H1 (cell line): Measurements from ENCODE around the gene CHI3L1. TPM values are rescaled to one million over a fixed set of nuclear protein-coding genes. Genes with fewer than 3 reads are reported as not detected.

Experiments
- CTCF ChIA-PET: fragments of 300-600 bp; sonication (Branson Sonifier 250); formaldehyde crosslinking; loops from one replicate; lab custom pipeline; 2021; ENCODE audit not compliant: partially characterized antibody; lab: Charles Lee
- POLR2A ChIA-PET: fragments of 300-600 bp; sonication (Branson Sonifier 250); formaldehyde crosslinking; loops from one replicate; lab custom pipeline; 2021; ENCODE audit warnings: inconsistent platforms; ENCODE audit not compliant: partially characterized antibody; lab: Charles Lee
- DNase-seq, 2 experiments: peaks; one replicate each; pipeline versions ENCODE4 v3.0.0 to v3.0.0-alpha.2; 2010 to 2022; ENCODE audit warnings: low spot score in 2 of 2, low read depth in 1 of 2, mixed read lengths in 1 of 2
- FAIRE-seq: peaks from 2 replicates; lab custom pipeline; 2011; peaks lifted over from hg19 to GRCh38; lab: Jason Lieb, UNC
- H2AFZ ChIP-seq: 2 replicates; pipeline ENCODE4 v1.8.1; 2012; ENCODE audit warnings: low read length, inconsistent platforms
- H2AK5ac ChIP-seq: 2 replicates; pipeline ENCODE4 v1.6.1; 2013; ENCODE audit warnings: low read depth, low read length
- H2BK120ac ChIP-seq: replicated peaks from 2 replicates; pipeline ENCODE3; 2013; ENCODE audit warnings: low read depth, low read length, inconsistent platforms
- H2BK12ac ChIP-seq: 2 replicates; pipeline ENCODE4 v1.6.1; 2013; ENCODE audit warnings: low read depth, low read length
- H2BK15ac ChIP-seq: 2 replicates; pipeline ENCODE4 v1.6.1; 2013; ENCODE audit warnings: low read length
- H2BK20ac ChIP-seq: 2 replicates; pipeline ENCODE4 v1.6.1; 2013; ENCODE audit warnings: low read length
- H2BK5ac ChIP-seq: 2 replicates; pipeline ENCODE4 v1.6.1; 2013; ENCODE audit warnings: low read depth, low read length
- H3K14ac ChIP-seq: 2 replicates; pipeline ENCODE4 v1.6.1; 2013; ENCODE audit warnings: inconsistent platforms; ENCODE audit not compliant: insufficient read length
- H3K18ac ChIP-seq: 2 replicates; pipeline ENCODE4 v1.6.1; 2013; ENCODE audit warnings: low read length; ENCODE audit errors: extremely low read depth
- H3K23ac ChIP-seq: 2 replicates; pipeline ENCODE4 v1.6.1; 2013; ENCODE audit warnings: inconsistent platforms; ENCODE audit not compliant: insufficient read length
- H3K23me2 ChIP-seq: 2 replicates; pipeline ENCODE4 v1.6.1; 2013; ENCODE audit warnings: low read depth, low read length
- H3K27ac ChIP-seq: 2 replicates; pipeline ENCODE4 v1.6.1; 2011; ENCODE audit warnings: low read depth, low read length, inconsistent platforms
- H3K27me3 ChIP-seq, 4 experiments: replicated peaks in 1 of 4; 1 replicate in 1 of 4; 2 replicates in 3 of 4; pipeline versions ENCODE4 v1.6.1 to v1.8.1; 2011 to 2013; ENCODE audit warnings: low read length in 3 of 4, mild to moderate bottlenecking in 3 of 4, inconsistent platforms in 2 of 4, mixed read lengths in 2 of 4, moderate library complexity in 1 of 4; ENCODE audit not compliant: control insufficient read depth in 3 of 4, insufficient read depth in 3 of 4; ENCODE audit errors: extremely low read depth in 1 of 4
- H3K36me3 ChIP-seq, 4 experiments: 2 replicates each; pipeline versions ENCODE4 v1.6.1 to v1.8.1; 2011 to 2013; ENCODE audit warnings: mild to moderate bottlenecking in 4 of 4, low read length in 3 of 4, moderate library complexity in 2 of 4, control low read depth in 1 of 4, inconsistent platforms in 1 of 4; ENCODE audit not compliant: insufficient read depth in 4 of 4, control insufficient read depth in 2 of 4
- H3K4ac ChIP-seq: replicated peaks from 2 replicates; pipeline ENCODE3; 2013; ENCODE audit warnings: low read length, low read depth, mixed read lengths, inconsistent platforms; ENCODE audit not compliant: insufficient read length
- H3K4me1 ChIP-seq, 4 experiments: replicated peaks in 1 of 4; 1 replicate in 1 of 4; 2 replicates in 3 of 4; pipeline versions ENCODE4 v1.6.1 to v1.8.1; 2011 to 2013; ENCODE audit warnings: low read length in 3 of 4, inconsistent platforms in 2 of 4, mixed read lengths in 1 of 4; ENCODE audit not compliant: insufficient read depth in 4 of 4, control insufficient read depth in 3 of 4
- H3K4me2 ChIP-seq, 2 experiments: 2 replicates each; pipeline versions ENCODE4 v1.6.1 to v1.8.1; 2011 to 2013; ENCODE audit warnings: low read depth in 2 of 2, low read length in 2 of 2, control low read depth in 1 of 2, inconsistent platforms in 1 of 2, mild to moderate bottlenecking in 1 of 2; ENCODE audit not compliant: insufficient read depth in 1 of 2
- H3K4me3 ChIP-seq, 4 experiments: fragments of 200-600, 300-600 bp in 1 of 4; sonication (generic), shearing (Covaris generic), sonication (Bioruptor Twin) in 1 of 4; 2 replicates each; pipeline versions ENCODE4 v1.5.1 to v1.8.1; 2011 to 2016; ENCODE audit warnings: low read length in 4 of 4, low read depth in 3 of 4, control low read depth in 2 of 4, inconsistent platforms in 2 of 4, mild to moderate bottlenecking in 2 of 4, mixed read lengths in 1 of 4, moderate library complexity in 1 of 4; ENCODE audit not compliant: insufficient read depth in 2 of 4; ENCODE audit errors: extremely low read depth in 1 of 4
- H3K56ac ChIP-seq: replicated peaks from 2 replicates; pipeline ENCODE3; 2013; ENCODE audit warnings: low read depth, mild to moderate bottlenecking, mixed read lengths, low read length, inconsistent platforms; ENCODE audit not compliant: insufficient read length
- H3K79me1 ChIP-seq: 2 replicates; pipeline ENCODE4 v1.6.1; 2013; ENCODE audit warnings: low read depth, low read length, control low read depth
- H3K79me2 ChIP-seq, 2 experiments: 2 replicates each; pipeline versions ENCODE4 v1.6.1 to v1.8.1; 2012 to 2013; ENCODE audit warnings: low read length in 2 of 2, mild to moderate bottlenecking in 2 of 2, inconsistent platforms in 1 of 2; ENCODE audit not compliant: insufficient read depth in 2 of 2, control insufficient read depth in 1 of 2
- H3K9ac ChIP-seq, 4 experiments: replicated peaks in 1 of 4; 1 replicate in 1 of 4; 2 replicates in 3 of 4; pipeline versions ENCODE4 v1.6.1 to v1.8.1; 2011 to 2013; ENCODE audit warnings: low read depth in 3 of 4, low read length in 3 of 4, control low read depth in 2 of 4, mild to moderate bottlenecking in 2 of 4, moderate library complexity in 2 of 4, inconsistent platforms in 1 of 4; ENCODE audit errors: extremely low read depth in 1 of 4
- H3K9me3 ChIP-seq, 2 experiments: 2 replicates each; pipeline versions ENCODE4 v1.6.1 to v1.8.1; 2012 to 2013; ENCODE audit warnings: mild to moderate bottlenecking in 2 of 2, moderate library complexity in 2 of 2, control low read depth in 1 of 2, inconsistent platforms in 1 of 2, low read depth in 1 of 2, low read length in 1 of 2, mixed read lengths in 1 of 2; ENCODE audit not compliant: insufficient read depth in 2 of 2
- H4K20me1 ChIP-seq, 2 experiments: replicated peaks in 1 of 2; 2 replicates each; pipeline versions ENCODE3 to v1.8.1; 2011 to 2013; ENCODE audit warnings: inconsistent platforms in 2 of 2, low read length in 2 of 2, mild to moderate bottlenecking in 1 of 2; ENCODE audit not compliant: insufficient read depth in 2 of 2, control insufficient read depth in 1 of 2
- H4K5ac ChIP-seq: 2 replicates; pipeline ENCODE4 v1.6.1; 2013; ENCODE audit warnings: low read length, low read depth, mixed read lengths, inconsistent platforms; ENCODE audit not compliant: insufficient read length
- H4K8ac ChIP-seq: 2 replicates; pipeline ENCODE4 v1.8.0; 2013; ENCODE audit warnings: mild to moderate bottlenecking, moderate library complexity, low read length, inconsistent platforms; ENCODE audit not compliant: insufficient read depth; ENCODE audit errors: extremely low read depth
- H4K91ac ChIP-seq: replicated peaks from 2 replicates; pipeline ENCODE3; 2013; ENCODE audit warnings: low read length, mixed read lengths, inconsistent platforms; ENCODE audit not compliant: insufficient read length
- ATF3 ChIP-seq: IDR thresholded peaks from 2 replicates; pipeline ENCODE4 v1.6.1; 2011; ENCODE audit warnings: low read depth, mild to moderate bottlenecking, low read length; ENCODE audit not compliant: insufficient read depth
- CHD1 ChIP-seq: IDR thresholded peaks from 2 replicates; pipeline ENCODE4 v1.6.1; 2012; ENCODE audit warnings: low read depth, low read length, improper control_type of control experiment
- SRF ChIP-seq: IDR thresholded peaks from 2 replicates; pipeline ENCODE4 v1.6.1; 2011; ENCODE audit warnings: mild to moderate bottlenecking, low read depth, low read length, moderate library complexity
- SUZ12 ChIP-seq: fragments of 200-600 bp; sonication (generic); IDR thresholded peaks from 2 replicates; pipeline ENCODE4 v1.6.1; 2012; ENCODE audit warnings: mild to moderate bottlenecking, inconsistent platforms, low read length, moderate library complexity, mixed read lengths
- USF2 ChIP-seq: IDR thresholded peaks from 2 replicates; pipeline ENCODE4 v1.6.1; 2011; ENCODE audit warnings: low read length, improper control_type of control experiment
- ZNF274 ChIP-seq: IDR thresholded peaks from 2 replicates; pipeline ENCODE4 v1.7.0; 2012; ENCODE audit warnings: low read length, borderline replicate concordance; ENCODE audit errors: extremely low read depth
- WGBS, 2 experiments: shearing (Covaris generic) in 1 of 2; methylation state at CpG; one replicate each; pipeline versions ENCODE4 v1.1.6 to v1.1.7; 2013 to 2015; ENCODE audit warnings: low lambda C conversion rate in 2 of 2, mixed read lengths in 2 of 2, inconsistent platforms in 1 of 2, low coverage in 1 of 2, missing lambda C conversion rate in 1 of 2; ENCODE audit not compliant: insufficient replicate concordance in 2 of 2, insufficient coverage in 1 of 2, insufficient read length in 1 of 2; ENCODE audit errors: extremely low coverage in 1 of 2, missing lambda C conversion rate in 1 of 2; 5-methylcytosine and 5-hydroxymethylcytosine counted together
- polyA plus RNA-seq, 7 experiments: library from polyadenylated mRNA; depleted of rRNA in 3 of 7; stranded (reverse) in 5 of 7; unstranded in 2 of 7; fragments of >200 nt in 5 of 7; fragments of 200-250 nt in 2 of 7; gene quantifications; 1 replicate in 5 of 7; 2 replicates in 1 of 7; 4 replicates in 1 of 7; pipeline versions ENCODE4 v1.2.1 to v1.2.3, GENCODE V29; 2011 to 2013; ENCODE audit warnings: missing spikeins in 2 of 7, mixed read lengths in 2 of 7
- total RNA-seq: library from RNA; stranded (reverse); fragmentation: NEBNext Ultra II Directional; extraction: Animal tissue kit (Norgen Biotek cat#: 25700); gene quantifications from 2 replicates; pipeline ENCODE4 v1.2.1, GENCODE V29; 2021

The CHI3L1 gene
- total and polyA plus RNA-seq, 2 of the 8 experiments (the other 6 are each of a cell fraction or from before 2014, with no cell fraction given) = 1.0 TPM; not detected in 1

GRCh38 chr1:203200916-203201315 is 14.4 kb upstream of the CHI3L1 start:
- CTCF ChIA-PET = interaction anchor here (0.7 to 6.7 kb wide), 16 partner anchors 9 to 167 kb away, joined by 3 to 55 read pairs (median 4); partner anchors contain the start of gene ADORA1
- Histone ChIP-seq H2AK5ac (no peak overlapping the region), H4K8ac (no peak overlapping the region; the same call in 1 of the 2 replicates), H4K20me1 (no peaks in the 10 kb centered on the region), H2BK5ac (no peak overlapping the region), H3K23ac (no peak overlapping the region), H3K9ac (no peak overlapping the region), H4K91ac (no peak overlapping the region), H3K79me1 (no peaks in the 10 kb centered on the region), H4K5ac (no peak overlapping the region), H2BK120ac (no peak overlapping the region), H3K4me3 (no peak overlapping the region), H3K27ac (no peak overlapping the region), H3K4me2 (no peak overlapping the region), H3K4ac (no peak overlapping the region), H3K9me3 (no peaks in the 10 kb centered on the region), H3K56ac (no peak overlapping the region), H3K36me3 (no peaks in the 10 kb centered on the region), H2BK20ac (no peak overlapping the region), H2BK15ac (no peak overlapping the region), H3K79me2 (no peaks in the 10 kb centered on the region), H3K18ac (no peak overlapping the region), H2AFZ (no peak overlapping the region), H3K23me2 (no peaks in the 10 kb centered on the region), H3K14ac (no peak overlapping the region)
- 78% methylated on average over 1 of the region's 1 CpG; no CpG with 5 or more reads in 1 of the 2 experiments for WGBS, 2 experiments
- no peak for DNase-seq
- TF ChIP-seq CHD1 = no peak
- no peak for TF ChIP-seq USF2
- no peak for TF ChIP-seq SUZ12
- TF ChIP-seq ATF3 = no peak
- no peak for TF ChIP-seq ZNF274
- TF ChIP-seq SRF = no peak
- TF ChIP-seq, all 59 proteins: peak for 0
- H3K27me3 ChIP-seq = no peaks in the 10 kb centered on the region; a peak in 1 of 7 replicates
- H3K4me1 ChIP-seq = peaks cover 0 to 5% (median 0%) of the 10 kb centered on the region in 4 experiments; a peak in 2 of 7 replicates
- no peak for FAIRE-seq
- POLR2A ChIA-PET = interaction anchor here (1.1 kb wide), 1 partner anchor 12 kb away, joined by 4 read pairs; no protein-coding TSS in a partner anchor
- no peak overlapping the region for H2BK12ac ChIP-seq
